GM19468 (cell line): ENCODE measurements around the gene KLHL22.
A peak's percentile ranks its signal among the peaks of the same experiment; 100 is the strongest.
"Not testable (repeated sequence)": the region's sequence is repeated elsewhere in the genome, so short reads cannot be mapped to it uniquely, and the experiment has no call there.

Experiments used
- ATAC-seq: cut with Tn5 transposase; IDR thresholded peaks from one replicate; pipeline ENCODE4 v1.9.1; 2021; ENCODE audit warnings: mild to moderate bottlenecking, moderate library complexity, moderate number of reproducible peaks; ENCODE audit not compliant: unreplicated experiment; ENCODE audit errors: extremely low read depth

The KLHL22 gene

GRCh38 chr22:20424932-20425565 is 70.5 kb downstream of the KLHL22 start:
- ATAC-seq: no peak

- no peak for ATAC-seq
These were observed 71.0 kb downstream of the KLHL22 start for GRCh38 chr22:20424568-20424931.

DNA sequence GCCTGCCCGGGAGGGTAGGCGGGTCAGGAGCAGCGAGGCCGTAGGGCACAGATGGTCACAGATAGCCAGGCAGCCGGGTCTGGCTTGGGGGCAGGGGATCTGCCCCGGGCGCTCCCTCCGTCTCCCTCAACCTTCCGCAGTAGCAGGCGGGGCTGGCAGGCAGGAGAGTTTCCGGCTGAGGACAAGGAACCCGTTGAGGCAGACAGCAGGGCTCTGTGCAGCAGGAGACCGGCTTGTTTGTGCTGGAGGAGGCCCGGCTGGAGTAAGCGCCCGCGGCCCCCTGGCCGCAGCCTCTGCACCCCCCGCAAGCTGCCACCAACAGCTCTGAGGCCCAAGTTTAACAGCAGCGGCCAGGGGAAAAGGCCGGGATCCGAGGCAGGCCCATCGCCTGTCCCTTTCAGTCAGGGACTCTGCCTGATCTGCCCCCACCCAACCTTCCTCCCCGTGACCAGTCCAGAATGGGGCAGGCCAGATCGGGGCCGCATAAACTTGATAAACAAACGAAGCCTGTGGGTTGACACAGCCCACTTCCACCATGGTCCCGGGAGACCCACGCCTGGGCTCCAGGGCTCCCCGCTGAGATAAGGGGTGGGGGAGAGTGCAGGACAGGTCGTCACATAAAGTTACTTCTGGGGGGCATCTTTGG is 71.6 kb downstream of the KLHL22 start:
- no peak for ATAC-seq

DNA sequence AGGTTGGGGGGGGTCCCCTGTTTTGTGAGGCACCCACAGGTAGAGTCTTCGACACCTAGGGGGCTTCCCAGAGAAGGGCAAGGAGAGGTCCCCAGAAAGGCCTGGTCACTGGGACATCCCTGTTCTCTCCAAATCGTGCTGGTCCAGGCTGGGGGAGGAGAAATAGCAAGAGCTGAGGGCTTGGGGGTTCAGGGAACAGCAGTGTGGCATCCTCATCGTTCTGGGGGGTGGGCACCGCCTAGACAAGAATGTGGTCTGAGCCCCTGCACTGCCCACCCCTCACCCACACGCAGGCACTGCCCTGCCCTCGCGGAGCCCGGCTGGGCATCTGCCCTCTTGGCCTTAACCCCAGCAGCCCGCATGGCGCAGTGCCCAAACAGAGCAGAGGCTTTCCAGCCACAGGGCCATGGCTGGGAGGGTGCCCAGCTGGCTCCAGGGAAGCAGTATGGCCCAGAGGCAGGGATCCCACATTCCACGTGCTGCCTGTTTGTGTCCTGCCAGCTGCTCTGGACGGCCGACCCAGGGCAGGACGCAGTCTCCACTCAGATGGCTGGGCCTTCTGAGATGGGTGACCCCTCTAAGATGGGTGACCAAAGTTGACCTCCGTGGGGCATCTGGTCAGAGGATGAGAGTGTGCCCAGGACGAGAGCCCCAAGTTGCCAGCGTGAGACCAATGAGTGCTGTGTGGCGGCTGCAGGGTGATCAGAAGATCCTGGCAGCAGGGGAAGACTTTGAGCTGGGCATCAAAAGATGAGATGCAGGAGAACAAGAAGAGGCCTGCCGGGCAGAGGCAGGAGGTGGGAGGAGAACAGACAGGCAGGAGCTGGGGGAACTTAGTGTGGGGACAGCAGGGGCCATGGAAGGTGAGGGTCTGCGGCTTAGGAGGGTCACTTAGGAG is 72.3 kb downstream of the KLHL22 start:
- no peak for ATAC-seq

DNA sequence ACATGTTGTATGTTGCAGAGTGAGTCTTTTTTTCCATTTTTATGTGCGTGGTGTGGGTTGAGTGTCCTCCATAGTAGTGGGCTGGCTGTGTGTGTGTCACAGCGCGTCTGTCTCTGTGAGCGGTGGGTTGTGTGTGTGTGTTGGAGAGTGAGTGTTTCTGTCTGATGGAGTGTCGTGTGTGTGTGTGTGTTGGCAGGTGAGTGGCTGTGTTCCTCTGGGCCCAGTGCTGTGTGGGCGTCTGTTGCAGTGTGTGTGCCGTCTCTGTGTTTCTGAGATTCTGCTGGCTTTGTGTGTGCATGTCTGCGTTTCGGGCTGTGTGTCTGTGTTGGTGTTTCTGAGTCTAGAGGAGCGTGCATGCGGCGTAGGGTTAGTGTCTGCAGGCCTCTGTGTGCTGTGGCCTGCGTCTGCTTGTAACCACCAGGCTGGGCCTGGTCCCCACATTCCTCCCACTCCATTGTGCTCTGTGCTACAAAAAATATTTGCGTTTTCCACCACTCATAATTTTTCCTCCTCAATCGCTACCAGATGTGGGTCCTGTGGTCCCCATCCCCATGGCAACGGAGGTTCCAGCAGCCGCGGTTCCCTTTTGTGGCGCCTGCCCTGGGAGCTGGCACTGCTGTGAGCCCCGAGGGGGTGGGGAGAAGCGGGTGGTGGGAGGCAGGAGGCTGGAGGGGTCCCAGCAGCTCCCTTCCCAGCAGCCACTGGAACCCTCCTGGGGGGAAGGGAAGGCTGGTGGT is 73.2 kb downstream of the KLHL22 start:
- no peak for ATAC-seq

GRCh38 chr22:20421507-20421874 is 74.1 kb downstream of the KLHL22 start:
- no peak for ATAC-seq

DNA sequence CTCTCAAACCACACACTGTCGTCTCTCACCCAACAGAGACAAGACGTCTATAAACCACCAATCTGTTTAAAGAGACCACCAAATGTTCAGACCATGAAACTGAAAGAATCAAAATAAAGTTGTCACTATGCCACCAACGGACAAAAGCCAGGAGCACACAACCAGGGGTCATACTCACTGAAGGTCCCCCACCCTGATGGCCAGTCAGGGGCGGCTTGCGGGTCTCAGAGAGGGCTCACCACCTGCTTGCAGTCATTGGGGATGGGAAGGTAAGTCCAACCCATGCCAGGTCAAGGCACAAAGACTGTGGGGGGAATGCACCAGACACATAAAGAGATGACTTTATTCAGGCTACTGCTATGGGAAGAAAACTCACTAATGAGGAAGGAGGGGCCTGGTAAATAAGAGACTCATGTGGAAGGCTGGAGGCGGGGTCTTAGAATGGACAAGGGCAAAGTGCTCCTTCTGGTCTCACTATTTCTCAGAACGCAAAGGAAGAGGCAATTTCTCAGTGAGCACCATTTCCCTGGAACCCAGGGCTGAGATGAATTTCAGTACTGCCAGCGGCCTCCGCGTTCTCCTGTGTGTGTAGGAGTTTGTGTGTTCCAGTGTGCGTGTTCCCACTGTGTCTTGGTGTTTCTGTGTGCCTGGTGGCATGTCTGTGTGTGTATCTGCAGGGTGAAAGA is 75.3 kb downstream of the KLHL22 start:
- ATAC-seq: no peak

GRCh38 chr22:20419664-20419951 is 76.0 kb downstream of the KLHL22 start:
- no peak for ATAC-seq

GRCh38 chr22:20418211-20418788 is 77.3 kb downstream of the KLHL22 start:
- ATAC-seq: peak; percentile 46

- ATAC-seq: not testable (repeated sequence)
These were observed 79.9 kb downstream of the KLHL22 start for GRCh38 chr22:20415699-20416098.

DNA sequence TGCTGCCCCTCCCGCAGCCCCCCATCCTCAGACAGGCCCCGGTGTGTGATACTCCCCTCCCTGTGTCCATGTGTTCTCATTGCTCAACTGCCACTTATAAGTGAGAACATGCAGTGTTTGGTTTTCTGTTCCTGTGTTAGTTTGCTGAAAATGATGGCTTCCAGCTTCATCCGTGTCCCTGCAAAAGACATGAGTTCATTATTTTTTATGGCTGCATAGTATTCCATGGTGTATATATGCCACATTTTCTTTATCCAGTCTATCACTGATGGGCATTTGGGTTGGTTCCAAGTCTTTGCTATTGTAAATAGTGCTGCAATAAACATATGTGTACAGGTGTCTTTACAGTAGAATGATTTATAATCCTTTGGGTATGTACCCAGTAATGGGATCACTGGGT is 80.4 kb downstream of the KLHL22 start:
- ATAC-seq: not testable (repeated sequence)

- ATAC-seq: no peak
These were observed 81.1 kb downstream of the KLHL22 start for GRCh38 chr22:20414450-20414849.

- ATAC-seq: no peak
These were observed 81.5 kb downstream of the KLHL22 start for GRCh38 chr22:20414059-20414440.

GRCh38 chr22:20413217-20414058 is 82.2 kb downstream of the KLHL22 start:
- no peak for ATAC-seq

GRCh38 chr22:20412474-20413216 is 83.0 kb downstream of the KLHL22 start:
- ATAC-seq: no peak

GRCh38 chr22:20409385-20409784 is 86.2 kb downstream of the KLHL22 start:
- not testable (repeated sequence) for ATAC-seq

GRCh38 chr22:20408891-20409290 is 86.7 kb downstream of the KLHL22 start:
- ATAC-seq: no peak

GRCh38 chr22:20407829-20408228 is 87.8 kb downstream of the KLHL22 start:
- no peak for ATAC-seq
